GM23248 (cell line): ENCODE results near the gene MITF. TPM values are rescaled to one million over a fixed set of nuclear protein-coding genes. Genes with fewer than 3 reads are reported as not detected.

Experiments
- DNase-seq: peaks from one replicate; pipeline ENCODE4 v3.0.0-alpha.2; 2015
- H2AFZ ChIP-seq: fragments of 200-600 bp; sonication (generic); 2 replicates; pipeline ENCODE4 v1.6.1; 2016; ENCODE audit warnings: antibody characterized with exemption
- H3F3A ChIP-seq: fragments of 200-600 bp; sonication (generic); 2 replicates; pipeline ENCODE4 v1.6.1; 2016; ENCODE audit warnings: mild to moderate bottlenecking, antibody characterized with exemption, mixed run types; ENCODE audit not compliant: insufficient read depth
- H3K27ac ChIP-seq: fragments of 200-600 bp; sonication (generic); 2 replicates; pipeline ENCODE4 v1.5.1; 2016; ENCODE audit warnings: mild to moderate bottlenecking
- H3K27me3 ChIP-seq: fragments of 200-600 bp; sonication (generic); replicated peaks from 2 replicates; pipeline ENCODE4 v1.6.1; 2016; ENCODE audit warnings: mild to moderate bottlenecking; ENCODE audit not compliant: insufficient read depth
- H3K36me3 ChIP-seq: fragments of 200-600 bp; sonication (generic); 2 replicates; pipeline ENCODE4 v1.6.1; 2016; ENCODE audit warnings: low read depth, mild to moderate bottlenecking
- H3K4me1 ChIP-seq: fragments of 200-600 bp; sonication (generic); 2 replicates; pipeline ENCODE4 v1.6.1; 2016; ENCODE audit warnings: mild to moderate bottlenecking; ENCODE audit not compliant: insufficient read depth
- H3K4me2 ChIP-seq: fragments of 200-600 bp; sonication (generic); one replicate; pipeline ENCODE4 v1.6.1; 2016; ENCODE audit warnings: mild to moderate bottlenecking; ENCODE audit not compliant: unreplicated experiment
- H3K4me3 ChIP-seq: fragments of 200-600 bp; sonication (generic); 2 replicates; pipeline ENCODE4 v1.5.1; 2016; ENCODE audit warnings: mild to moderate bottlenecking
- H3K79me2 ChIP-seq: fragments of 200-600 bp; sonication (generic); 2 replicates; pipeline ENCODE4 v1.6.1; 2016; ENCODE audit warnings: mild to moderate bottlenecking; ENCODE audit not compliant: insufficient read depth
- H3K9ac ChIP-seq: fragments of 200-600 bp; sonication (generic); 2 replicates; pipeline ENCODE4 v1.6.1; 2016; ENCODE audit warnings: mild to moderate bottlenecking
- H3K9me2 ChIP-seq: fragments of 200-600 bp; sonication (generic); 2 replicates; pipeline ENCODE4 v1.6.1; 2016; ENCODE audit warnings: mixed run types, mild to moderate bottlenecking, moderate library complexity; ENCODE audit not compliant: insufficient read depth
- H3K9me3 ChIP-seq: fragments of 200-600 bp; sonication (generic); one replicate; pipeline ENCODE4 v1.6.1; 2017; ENCODE audit warnings: low read depth
- H4K20me1 ChIP-seq: fragments of 200-600 bp; sonication (generic); 2 replicates; pipeline ENCODE4 v1.6.0; 2016; ENCODE audit not compliant: insufficient read depth
- EZH2 ChIP-seq: fragments of 200-600 bp; sonication (generic); IDR thresholded peaks from 2 replicates; pipeline ENCODE4 v1.6.1; 2018; ENCODE audit warnings: antibody characterized with exemption, mild to moderate bottlenecking; ENCODE audit not compliant: insufficient read depth, poor library complexity, severe bottlenecking
- EZH2phosphoT487 ChIP-seq: fragments of 200-600 bp; sonication (generic); IDR thresholded peaks from 2 replicates; pipeline ENCODE4 v1.6.1; 2018; ENCODE audit warnings: antibody characterized with exemption, moderate library complexity, mild to moderate bottlenecking, low read depth; ENCODE audit not compliant: insufficient read depth
- WGBS, 2 experiments: methylation state at CpG; one replicate each; pipeline ENCODE4 v1.1.6; 2015 to 2017; ENCODE audit warnings: low lambda C conversion rate in 2 of 2, low coverage in 1 of 2; ENCODE audit errors: missing lambda C conversion rate in 2 of 2; 5-methylcytosine and 5-hydroxymethylcytosine counted together
- in situ Hi-C: fragments of 300-500 bp; cut with MboI; formaldehyde crosslinking; loops from 2 replicates; pipeline ENCODE4 v1.15.0; 2020
- polyA plus RNA-seq: library from polyadenylated mRNA; unstranded; fragments of >200 nt; fragmentation: Nextera tagmentation; extraction: Ambion mirVana; gene quantifications from 2 replicates; pipeline ENCODE4 v1.2.1, GENCODE V29; 2016
- total RNA-seq: library from RNA; depleted of rRNA; stranded (reverse); fragments of >200 nt; shearing (Covaris generic); gene quantifications from 2 replicates; pipeline ENCODE4 v1.2.3, GENCODE V29; 2014

The MITF gene
- total and polyA plus RNA-seq, 2 experiments from 2014 or later, result 0.86 to 2.0 TPM

- Histone ChIP-seq H3K4me3 (no peak overlapping the region), H3K27ac (no peak overlapping the region), H3K36me3 (no peaks in the 10 kb centered on the region), H3F3A (no peaks in the 10 kb centered on the region), H2AFZ (no peak overlapping the region), H3K9me2 (no peaks in the 10 kb centered on the region), H3K4me2 (no peak overlapping the region), H3K9ac (no peak overlapping the region), H3K27me3 (no peaks in the 10 kb centered on the region), H3K79me2 (no peaks in the 10 kb centered on the region), H3K9me3 (no peaks in the 10 kb centered on the region), H4K20me1 (no peaks in the 10 kb centered on the region), H3K4me1 (peaks cover 23% of the 10 kb centered on the region)
- in situ Hi-C loops, result loop anchor here (25.0 kb wide), 1 partner anchor 177 kb away; no protein-coding TSS in a partner anchor
- TF ChIP-seq EZH2phosphoT487 (no peak), EZH2 (no peak)
- 98 to 99% methylated on average over 3 of the region's 3 CpGs for WGBS, 2 experiments
- DNase-seq, result no peak
These were observed 124.9 kb downstream of the MITF start for GRCh38 chr3:69864141-69864540.

GRCh38 chr3:69864766-69865165 is 125.5 kb downstream of the MITF start:
- H3F3A ChIP-seq, result no peaks in the 10 kb centered on the region
- no peak for DNase-seq
- no peaks in the 10 kb centered on the region for H3K9me2 ChIP-seq
- 28 to 47% methylated on average over 2 of the region's 2 CpGs for WGBS, 2 experiments
- no peak for TF ChIP-seq EZH2
- TF ChIP-seq EZH2phosphoT487, result no peak
- peaks cover 23% of the 10 kb centered on the region for H3K4me1 ChIP-seq
- H3K27me3 ChIP-seq, result no peaks in the 10 kb centered on the region
- H2AFZ ChIP-seq, result no peak overlapping the region
- no peak overlapping the region for H3K27ac ChIP-seq
- H3K9ac ChIP-seq, result no peak overlapping the region
- H3K79me2 ChIP-seq, result no peaks in the 10 kb centered on the region
- in situ Hi-C loops, result loop anchor here (25.0 kb wide), 1 partner anchor 177 kb away; no protein-coding TSS in a partner anchor
- no peak overlapping the region for H3K4me3 ChIP-seq
- H3K4me2 ChIP-seq, result no peak overlapping the region
- no peaks in the 10 kb centered on the region for H3K36me3 ChIP-seq
- no peaks in the 10 kb centered on the region for H4K20me1 ChIP-seq
- no peaks in the 10 kb centered on the region for H3K9me3 ChIP-seq

- peaks cover 23% of the 10 kb centered on the region for H3K4me1 ChIP-seq
- H4K20me1 ChIP-seq, result no peaks in the 10 kb centered on the region
- H3K36me3 ChIP-seq, result no peaks in the 10 kb centered on the region
- H3K27ac ChIP-seq, result no peak overlapping the region
- 52 to 54% methylated on average over 10 of the region's 10 CpGs for WGBS, 2 experiments
- peak overlapping the region; percentile 59 for H3K4me2 ChIP-seq
- H3F3A ChIP-seq, result no peaks in the 10 kb centered on the region
- DNase-seq, result no peak
- no peaks in the 10 kb centered on the region for H3K9me3 ChIP-seq
- H3K9me2 ChIP-seq, result no peaks in the 10 kb centered on the region
- H3K4me3 ChIP-seq, result no peak overlapping the region
- in situ Hi-C loops, result loop anchor here (25.0 kb wide), 1 partner anchor 179 kb away; no protein-coding TSS in a partner anchor
- no peaks in the 10 kb centered on the region for H3K79me2 ChIP-seq
- H2AFZ ChIP-seq, result 0 out of 2 replicates have a peak overlapping the region, but pooled peaks have one; percentile 0
- TF ChIP-seq EZH2phosphoT487, result no peak
- TF ChIP-seq EZH2, result no peak
- no peak overlapping the region for H3K9ac ChIP-seq
- no peaks in the 10 kb centered on the region for H3K27me3 ChIP-seq
These were observed 126.8 kb downstream of the MITF start for GRCh38 chr3:69865925-69866679.

GRCh38 chr3:69866988-69867720 is 127.9 kb downstream of the MITF start:
- peak overlapping the region; percentile 59 for H3K4me2 ChIP-seq
- no peak for TF ChIP-seq EZH2
- no peak for TF ChIP-seq EZH2phosphoT487
- no peak overlapping the region for H3K27ac ChIP-seq
- peaks cover 23% of the 10 kb centered on the region for H3K4me1 ChIP-seq
- no peaks in the 10 kb centered on the region for H3K9me2 ChIP-seq
- DNase-seq, result peak; percentile 44
- 0 to 2% methylated on average over 2 of the region's 2 CpGs for WGBS, 2 experiments
- 0 out of 2 replicates have a peak overlapping the region, but pooled peaks have one; percentile 0 for H2AFZ ChIP-seq
- H4K20me1 ChIP-seq, result no peaks in the 10 kb centered on the region
- no peaks in the 10 kb centered on the region for H3F3A ChIP-seq
- no peaks in the 10 kb centered on the region for H3K27me3 ChIP-seq
- H3K79me2 ChIP-seq, result no peaks in the 10 kb centered on the region
- H3K36me3 ChIP-seq, result no peaks in the 10 kb centered on the region
- H3K9ac ChIP-seq, result no peak overlapping the region
- in situ Hi-C loops, result loop anchor here (25.0 kb wide), 1 partner anchor 180 kb away; no protein-coding TSS in a partner anchor
- H3K9me3 ChIP-seq, result no peaks in the 10 kb centered on the region
- peak overlapping the region; percentile 12 for H3K4me3 ChIP-seq
